Activated CD8-positive, alpha-beta T cell treated with anti-CD3 and anti-CD28 coated beads, Interleukin-2, amount 10 ng/mL, durations not matched to agents 7 days and 5 days (primary cell): ENCODE results near the gene RPS29. TPM values are rescaled to one million over a fixed set of nuclear protein-coding genes. Genes with fewer than 3 reads are reported as not detected.
"Not testable (repeated sequence)": the region's sequence is repeated elsewhere in the genome, so short reads cannot be mapped to it uniquely, and the experiment has no call there.

Experiments used
- ATAC-seq: fragments of 150-1000 bp; cut with Tn5 transposase; one replicate; pipeline ENCODE4 v1.10.0; 2021; ENCODE audit warnings: moderate library complexity
- CTCF ChIA-PET: fragments of 350-600 bp; sonication (Branson Sonifier 250); formaldehyde crosslinking; loops from one replicate; lab custom pipeline; 2021; ENCODE audit warnings: antibody characterized with exemption; lab: Charles Lee
- POLR2A ChIA-PET: fragments of 350-600 bp; sonication (Branson Sonifier 250); formaldehyde crosslinking; loops from one replicate; lab custom pipeline; 2021; ENCODE audit warnings: antibody characterized with exemption; lab: Charles Lee
- DNase-seq: peaks from one replicate; pipeline ENCODE4 v3.0.0-alpha.2; 2020
- H3K27ac Mint-ChIP-seq: one replicate; pipeline ENCODE4 v1.8.0; 2021; ENCODE audit warnings: mild to moderate bottlenecking, mixed read lengths
- H3K27me3 Mint-ChIP-seq: one replicate; pipeline ENCODE4 v1.8.0; 2021; ENCODE audit warnings: low read depth, mixed read lengths
- H3K36me3 Mint-ChIP-seq: one replicate; pipeline ENCODE4 v1.8.0; 2021; ENCODE audit warnings: low read depth, mixed read lengths
- H3K4me1 Mint-ChIP-seq: one replicate; pipeline ENCODE4 v1.8.0; 2021; ENCODE audit warnings: low read depth, mixed read lengths
- H3K4me3 Mint-ChIP-seq: one replicate; pipeline ENCODE4 v1.8.0; 2021; ENCODE audit warnings: mild to moderate bottlenecking, mixed read lengths
- H3K9me3 Mint-ChIP-seq: one replicate; pipeline ENCODE4 v1.8.0; 2022; ENCODE audit warnings: mixed read lengths; ENCODE audit not compliant: insufficient read depth
- total RNA-seq, 2 experiments: library from RNA; stranded (reverse); gene quantifications; one replicate each; pipeline ENCODE4 v1.2.3, GENCODE V29; 2021

RPS29 gene
- total RNA-seq, 2 experiments from 2014 or later: 1,224 to 1,602 TPM

DNA sequence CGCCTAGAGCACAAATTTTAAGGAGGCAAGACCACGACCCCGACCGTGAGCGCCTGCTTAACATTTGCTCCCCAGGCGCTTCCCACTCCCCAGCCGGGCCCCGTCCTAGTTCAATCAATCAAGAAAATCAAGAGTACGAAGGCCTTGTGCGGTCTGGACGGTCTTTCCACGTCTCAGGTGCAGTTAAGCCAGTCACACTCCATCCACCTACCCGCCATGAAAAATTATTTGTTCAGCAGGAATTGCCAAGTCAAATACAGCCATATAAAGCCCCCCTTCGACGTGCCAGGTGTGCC lies 12.0 kb upstream of the RPS29 start:
- Mint-ChIP-seq H3K27me3 (no peaks in the 10 kb centered on the region), H3K4me3 (peak overlapping the region; percentile 99), H3K27ac (peak overlapping the region; percentile 99), H3K4me1 (peaks cover 37% of the 10 kb centered on the region), H3K36me3 (peaks cover 29% of the 10 kb centered on the region), H3K9me3 (no peaks in the 10 kb centered on the region)
- ATAC-seq (peak; percentile 16), DNase-seq (no peak)
- POLR2A ChIA-PET: interaction anchor here (0.7 to 5.6 kb wide), 8 partner anchors 9 to 373 kb away, joined by 3 to 112 read pairs (median 6); partner anchors contain the start of genes DNAAF2, MGAT2, RPL36AL and RPS29
- CTCF ChIA-PET: interaction anchor here (1.3 to 2.9 kb wide), 4 partner anchors 11 to 100 kb away, joined by 3 to 45 read pairs (median 6); partner anchors contain the start of genes KLHDC1 and RPS29

DNA sequence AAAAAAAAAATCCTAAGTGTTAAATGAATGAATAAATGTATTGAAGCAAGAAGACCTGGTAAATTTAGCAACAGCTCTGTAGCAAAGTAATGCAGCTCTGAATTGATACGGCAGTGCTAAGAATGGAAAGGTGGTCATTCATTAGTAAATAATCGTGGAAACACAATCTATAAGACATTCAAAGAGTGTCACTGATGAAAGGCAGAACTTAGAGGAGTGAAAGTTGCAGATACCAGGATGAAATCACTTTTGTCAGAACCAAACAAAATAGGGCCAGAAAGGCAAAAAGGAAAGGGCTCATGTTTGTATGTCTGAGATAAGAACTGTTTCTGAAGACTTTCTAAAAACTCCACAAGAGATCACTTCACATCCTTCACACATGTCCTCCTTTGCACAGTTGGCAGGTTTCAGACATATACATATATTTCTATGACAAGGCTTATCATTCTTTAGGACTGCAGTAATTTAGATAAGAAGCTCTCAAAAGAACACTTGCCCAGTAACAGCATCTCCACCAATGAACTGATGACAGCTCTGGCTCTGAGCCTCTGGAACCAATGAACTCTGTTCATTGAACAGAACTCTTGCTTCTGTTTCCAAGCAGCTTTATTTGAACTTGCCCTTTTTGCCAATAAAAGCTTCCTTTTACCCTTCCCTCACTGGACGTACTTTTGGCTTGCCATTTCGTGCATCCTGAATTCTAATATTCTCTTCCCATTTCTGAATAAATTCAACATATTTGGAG lies 8.3 kb upstream of the RPS29 start:
- peaks cover 7% of the 10 kb centered on the region for H3K36me3 Mint-ChIP-seq
- ATAC-seq: no peak
- H3K4me3 Mint-ChIP-seq: no peak overlapping the region
- H3K9me3 Mint-ChIP-seq: no peaks in the 10 kb centered on the region
- H3K27ac Mint-ChIP-seq: no peak overlapping the region
- DNase-seq: no peak
- peaks cover 18% of the 10 kb centered on the region for H3K4me1 Mint-ChIP-seq
- ChIA-PET CTCF (interaction anchor here (0.7 to 2.6 kb wide), 4 partner anchors 8 to 38 kb away, joined by 3 to 24 read pairs (median 3); partner anchors contain the start of gene RPS29), POLR2A (interaction anchor here (0.6 to 5.6 kb wide), 4 partner anchors 8 to 26 kb away, joined by 3 to 112 read pairs (median 8); partner anchors contain the start of genes MGAT2, RPL36AL and RPS29)
- H3K27me3 Mint-ChIP-seq: no peaks in the 10 kb centered on the region

DNA sequence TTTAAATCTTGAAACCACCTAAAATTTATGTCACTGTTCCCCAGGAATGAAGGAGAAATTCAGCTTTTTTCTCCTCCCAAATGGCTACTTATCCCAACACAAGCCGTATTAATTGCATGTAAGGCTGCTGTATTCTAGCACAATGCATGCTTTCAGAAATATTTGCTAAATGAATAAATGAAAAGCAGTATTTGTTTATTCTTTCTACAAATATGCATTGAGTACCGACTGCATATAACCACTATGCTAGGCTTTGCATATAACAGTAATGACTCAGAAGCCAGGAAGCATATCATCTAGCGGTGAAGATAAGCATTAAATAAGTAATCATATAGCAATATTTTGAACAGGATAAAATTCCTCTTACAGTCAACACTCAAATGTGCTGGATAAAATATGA lies 6.8 kb upstream of the RPS29 start:
- Mint-ChIP-seq H3K36me3 (no peaks in the 10 kb centered on the region), H3K4me1 (peaks cover 18% of the 10 kb centered on the region), H3K27ac (no peak overlapping the region), H3K4me3 (no peak overlapping the region), H3K27me3 (no peaks in the 10 kb centered on the region), H3K9me3 (no peaks in the 10 kb centered on the region)
- ATAC-seq (no peak), DNase-seq (no peak)
- ChIA-PET CTCF (no interaction called here), POLR2A (no interaction called here)

DNA sequence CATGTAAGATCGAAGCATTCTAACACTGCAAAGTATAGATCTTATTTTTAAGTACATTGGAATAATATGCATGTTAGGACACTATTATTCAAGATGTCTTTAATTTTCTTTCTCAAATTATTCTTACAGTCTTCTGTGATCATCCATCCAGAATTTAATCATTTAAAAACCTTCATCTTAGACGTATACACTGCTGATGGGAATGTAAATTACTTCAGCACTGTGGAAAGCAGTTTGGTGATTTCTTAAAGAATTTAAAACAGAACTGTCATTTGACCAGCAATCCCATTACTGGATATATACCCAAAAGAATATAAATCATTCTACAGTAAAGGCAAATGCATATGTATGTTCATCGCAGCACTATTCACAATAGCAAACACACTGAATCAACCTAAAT lies 3.2 kb upstream of the RPS29 start:
- Mint-ChIP-seq H3K27me3 (no peaks in the 10 kb centered on the region), H3K36me3 (peaks cover 20% of the 10 kb centered on the region), H3K4me3 (no peak overlapping the region), H3K27ac (no peak overlapping the region), H3K4me1 (peaks cover 14% of the 10 kb centered on the region), H3K9me3 (no peaks in the 10 kb centered on the region)
- ATAC-seq (no peak), DNase-seq (no peak)
- ChIA-PET POLR2A (no interaction called here), CTCF (interaction anchor here (0.8 kb wide), 1 partner anchor 43 kb away, joined by 4 read pairs; no protein-coding TSS in a partner anchor)

DNA sequence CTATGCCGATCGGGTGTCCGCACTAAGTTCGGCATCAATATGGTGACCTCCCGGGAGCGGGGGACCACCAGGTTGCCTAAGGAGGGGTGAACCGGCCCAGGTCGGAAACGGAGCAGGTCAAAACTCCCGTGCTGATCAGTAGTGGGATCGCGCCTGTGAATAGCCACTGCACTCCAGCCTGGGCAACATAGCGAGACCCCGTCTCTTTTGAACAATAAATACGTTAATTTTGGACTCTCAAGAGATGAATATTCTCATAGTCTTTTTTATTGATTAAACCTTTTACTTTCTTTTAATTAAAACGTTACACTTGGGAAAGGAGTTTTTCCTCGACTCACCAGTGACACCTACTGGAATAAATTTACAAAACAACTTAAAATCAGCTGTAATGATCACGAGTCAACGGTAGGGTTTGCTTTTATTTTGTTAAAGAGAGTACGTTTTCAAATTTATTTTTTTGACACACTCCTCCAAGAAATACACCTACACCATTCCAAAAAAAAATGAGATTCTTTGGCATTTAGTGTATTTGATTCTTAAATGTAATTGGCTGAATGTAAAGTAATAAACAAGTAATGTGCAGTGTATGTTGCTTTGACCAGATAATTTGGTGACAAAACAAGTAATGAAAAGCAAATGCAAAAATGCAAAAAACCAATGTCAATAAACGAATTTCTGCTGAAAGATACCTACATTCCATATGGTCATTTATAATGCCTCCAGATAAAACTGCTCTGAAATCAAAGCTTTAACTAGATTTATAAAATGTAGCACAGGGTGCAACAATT lies 687 bp upstream of the RPS29 start:
- ATAC-seq (no peak), DNase-seq (peak; percentile 70)
- H3K4me3 Mint-ChIP-seq: peak overlapping the region; percentile 81
- H3K4me1 Mint-ChIP-seq: peaks cover 35% of the 10 kb centered on the region
- peak overlapping the region; percentile 99 for H3K27ac Mint-ChIP-seq
- no peaks in the 10 kb centered on the region for H3K9me3 Mint-ChIP-seq
- CTCF ChIA-PET: interaction anchor here (0.7 to 4.0 kb wide), 15 partner anchors 8 to 265 kb away, joined by 3 to 45 read pairs (median 4); partner anchors contain the start of genes DNAAF2, LRR1, MGAT2 and NEMF
- H3K36me3 Mint-ChIP-seq: peaks cover 45% of the 10 kb centered on the region
- H3K27me3 Mint-ChIP-seq: no peaks in the 10 kb centered on the region
- POLR2A ChIA-PET: interaction anchor here (0.5 to 5.0 kb wide), 21 partner anchors 10 to 716 kb away, joined by 3 to 112 read pairs (median 4); partner anchors contain the start of genes DNAAF2, KLHDC2, LRR1 and MGAT2

DNA sequence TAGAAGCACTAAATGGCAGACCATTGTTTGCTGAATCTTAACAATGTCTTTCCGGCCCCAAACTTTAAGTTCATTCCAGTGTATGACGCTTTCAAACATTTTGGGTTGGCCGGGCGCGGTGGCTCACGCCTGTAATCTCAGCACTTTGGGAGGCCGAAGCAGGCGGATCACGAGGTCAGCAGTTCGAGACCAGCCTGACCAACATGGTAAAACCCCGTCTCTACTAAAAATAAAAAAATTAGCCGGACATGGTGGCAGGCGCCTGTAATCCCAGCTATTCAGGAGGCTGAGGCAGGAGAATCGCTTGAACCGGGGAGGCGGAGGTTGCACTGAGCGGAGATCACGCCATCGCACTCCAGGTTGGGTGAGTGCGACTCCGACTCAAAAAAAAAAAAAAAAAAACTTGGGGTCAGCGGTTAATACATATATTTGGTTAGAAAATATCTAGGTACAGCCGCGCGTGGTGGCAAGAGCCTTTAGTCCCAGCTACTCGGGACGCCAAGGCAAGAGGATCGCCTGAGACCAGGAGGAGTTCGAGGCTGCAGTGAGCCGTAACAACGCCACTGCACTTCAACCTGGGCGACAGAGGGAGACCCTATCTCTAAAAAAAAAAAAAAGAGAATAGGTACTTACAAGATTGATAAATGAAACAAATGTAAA lies 1.1 kb downstream of the RPS29 start:
- POLR2A ChIA-PET: interaction anchor here (0.5 to 5.0 kb wide), 8 partner anchors 8 to 267 kb away, joined by 3 to 112 read pairs (median 6); partner anchors contain the start of genes DNAAF2, LRR1, MGAT2 and NEMF
- DNase-seq: peak; percentile 31
- Mint-ChIP-seq H3K4me1 (peaks cover 41% of the 10 kb centered on the region), H3K27ac (peak overlapping the region; percentile 99), H3K36me3 (peaks cover 57% of the 10 kb centered on the region), H3K4me3 (peak overlapping the region; percentile 81)
- H3K27me3 Mint-ChIP-seq, H3K9me3 Mint-ChIP-seq, ATAC-seq: not testable (repeated sequence)
- CTCF ChIA-PET: interaction anchor here (0.6 to 4.0 kb wide), 6 partner anchors 10 to 1236 kb away, joined by 3 to 45 read pairs (median 15); partner anchors contain the start of genes DNAAF2, LRR1, MGAT2 and RPL36AL

DNA sequence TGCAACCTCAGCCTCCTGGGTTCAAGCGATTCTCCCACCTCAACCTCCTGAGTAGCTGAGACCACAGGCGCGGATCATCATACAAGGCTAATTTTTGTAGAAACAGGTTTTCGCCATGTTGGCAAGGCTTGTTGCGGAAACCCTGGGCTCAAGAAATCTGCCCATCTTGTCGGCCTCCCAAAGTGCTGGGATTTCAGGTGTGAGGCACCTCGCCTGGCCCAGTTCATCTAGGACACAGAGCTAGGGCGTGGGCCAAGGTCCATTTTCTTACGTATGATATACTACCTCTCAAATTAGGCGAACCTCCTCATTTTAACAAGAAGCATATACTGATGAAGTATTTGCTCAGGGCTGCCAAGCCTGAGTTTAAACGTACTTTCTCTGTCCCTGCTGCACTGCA lies 2.1 kb downstream of the RPS29 start:
- no peaks in the 10 kb centered on the region for H3K9me3 Mint-ChIP-seq
- peak overlapping the region; percentile 81 for H3K4me3 Mint-ChIP-seq
- DNase-seq (no peak), ATAC-seq (no peak)
- H3K27me3 Mint-ChIP-seq: no peaks in the 10 kb centered on the region
- ChIA-PET CTCF (interaction anchor here (1.6 kb wide), 1 partner anchor 122 kb away, joined by 5 read pairs; no protein-coding TSS in a partner anchor), POLR2A (interaction anchor here (1.4 to 5.0 kb wide), 2 partner anchors 37 to 39 kb away, joined by 3 to 73 read pairs; partner anchors contain the start of genes MGAT2 and RPL36AL)
- H3K4me1 Mint-ChIP-seq: peaks cover 46% of the 10 kb centered on the region
- H3K27ac Mint-ChIP-seq: peak overlapping the region; percentile 83
- peaks cover 64% of the 10 kb centered on the region for H3K36me3 Mint-ChIP-seq

DNA sequence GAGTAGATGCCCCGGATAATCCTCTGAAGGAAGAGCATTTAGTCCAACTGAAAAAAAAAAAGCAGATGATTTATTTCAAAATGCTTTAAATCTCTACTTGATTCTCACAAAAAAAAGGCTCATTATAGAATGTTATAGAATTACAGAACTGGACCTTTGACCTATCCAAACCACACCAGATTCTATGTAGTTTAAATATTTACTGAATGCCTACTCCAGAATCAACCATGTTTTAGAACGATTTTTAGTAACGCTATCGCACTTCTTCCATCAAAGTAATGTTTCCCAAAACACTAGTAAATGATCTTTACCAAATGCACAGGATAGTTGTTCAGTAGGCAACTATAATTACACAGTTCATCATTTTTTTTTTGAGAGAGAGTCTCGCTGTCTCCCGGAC lies 2.6 kb downstream of the RPS29 start:
- ChIA-PET POLR2A (interaction anchor here (0.9 to 1.4 kb wide), 3 partner anchors 12 to 941 kb away, joined by 3 read pairs; no protein-coding TSS in a partner anchor), CTCF (interaction anchor here (1.6 kb wide), 1 partner anchor 122 kb away, joined by 5 read pairs; no protein-coding TSS in a partner anchor)
- no peak for DNase-seq
- Mint-ChIP-seq H3K4me3 (peak overlapping the region; percentile 81), H3K36me3 (peaks cover 64% of the 10 kb centered on the region), H3K27me3 (no peaks in the 10 kb centered on the region), H3K4me1 (peaks cover 50% of the 10 kb centered on the region), H3K9me3 (no peaks in the 10 kb centered on the region), H3K27ac (peak overlapping the region; percentile 83)
- ATAC-seq: no peak

DNA sequence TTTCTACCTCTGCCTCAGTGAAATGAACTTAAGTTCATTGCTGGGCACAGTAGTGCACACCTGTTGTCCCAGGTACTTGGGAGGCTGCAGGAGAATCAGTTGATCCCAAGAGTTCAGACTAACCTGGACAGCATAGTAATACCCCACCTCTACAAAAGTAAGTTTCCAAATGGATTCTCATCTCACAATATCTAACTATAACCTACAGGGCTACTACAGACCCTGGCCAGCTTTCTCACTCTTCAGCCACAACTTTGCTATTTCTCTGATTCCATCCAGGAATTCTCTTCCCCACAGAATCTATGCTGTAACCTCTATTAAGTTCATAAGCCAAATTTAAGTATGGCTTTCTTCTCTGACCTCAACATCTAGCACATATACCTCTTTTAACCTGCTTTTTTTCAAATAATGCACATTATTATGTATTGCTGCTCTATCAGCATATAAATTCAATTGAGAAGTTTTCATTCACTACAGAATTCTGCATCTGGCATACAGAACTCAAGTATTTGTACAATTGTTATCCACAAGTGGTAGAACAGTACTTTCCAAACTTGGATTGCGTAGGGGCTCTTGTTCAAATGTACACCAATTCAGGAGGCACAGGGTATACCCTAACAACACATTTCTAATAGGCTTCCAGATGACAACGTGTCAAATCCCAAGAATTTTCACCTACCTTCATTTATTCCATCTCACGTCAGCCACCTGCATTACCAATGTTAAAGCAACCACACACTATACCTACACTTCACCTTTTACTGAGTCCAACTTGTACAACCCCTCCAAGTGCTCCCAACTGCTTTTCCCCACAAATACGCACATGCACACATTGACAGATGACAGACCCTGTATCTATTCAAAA lies 3.8 kb downstream of the RPS29 start:
- H3K27me3 Mint-ChIP-seq: no peaks in the 10 kb centered on the region
- peaks cover 48% of the 10 kb centered on the region for H3K4me1 Mint-ChIP-seq
- H3K9me3 Mint-ChIP-seq: no peaks in the 10 kb centered on the region
- ChIA-PET CTCF (no interaction called here), POLR2A (interaction anchor here (0.9 to 1.0 kb wide), 2 partner anchors 13 to 32 kb away, joined by 3 read pairs; no protein-coding TSS in a partner anchor)
- peaks cover 73% of the 10 kb centered on the region for H3K36me3 Mint-ChIP-seq
- H3K4me3 Mint-ChIP-seq: no peak overlapping the region
- peak overlapping the region; percentile 43 for H3K27ac Mint-ChIP-seq
- ATAC-seq: no peak
- no peak for DNase-seq
